RWPE2 (cell line): ENCODE results near the gene ZNF154.

Experiments used
- ATAC-seq: fragments of 200-7000 bp; cut with Tn5 transposase; 3 replicates; pipeline ENCODE4 v1.9.1; 2021; ENCODE audit warnings: low read depth
- DNase-seq: peaks from one replicate; pipeline ENCODE4 v3.0.0-alpha.2; 2020; ENCODE audit warnings: low spot score
- H3K27ac ChIP-seq: fragments of 450-650 bp; 2 replicates; pipeline ENCODE4 v1.5.1; 2017; ENCODE audit warnings: mild to moderate bottlenecking; ENCODE audit not compliant: poor library complexity, severe bottlenecking
- H3K27me3 ChIP-seq: fragments of 250-450 bp; sonication (Bioruptor Pico); 2 replicates; pipeline ENCODE4 v1.5.1; 2021; ENCODE audit warnings: mild to moderate bottlenecking, moderate library complexity; ENCODE audit not compliant: insufficient read depth, poor library complexity, severe bottlenecking
- H3K36me3 ChIP-seq: fragments of 250-450 bp; sonication (Bioruptor Pico); 2 replicates; pipeline ENCODE4 v1.5.1; 2020; ENCODE audit warnings: low read depth, mild to moderate bottlenecking, moderate library complexity
- H3K4me1 ChIP-seq: fragments of 250-450 bp; sonication (Bioruptor Pico); 2 replicates; pipeline ENCODE4 v1.5.1; 2021; ENCODE audit warnings: mild to moderate bottlenecking, moderate library complexity; ENCODE audit not compliant: insufficient read depth, poor library complexity, severe bottlenecking
- H3K4me3 ChIP-seq: fragments of 250-450 bp; sonication (Bioruptor Pico); 2 replicates; pipeline ENCODE4 v1.5.1; 2021; ENCODE audit warnings: mild to moderate bottlenecking, moderate library complexity; ENCODE audit not compliant: severe bottlenecking
- H3K9me3 ChIP-seq: fragments of 250-450 bp; sonication (Bioruptor Pico); 2 replicates; pipeline ENCODE4 v1.5.1; 2021; ENCODE audit warnings: mild to moderate bottlenecking, moderate library complexity; ENCODE audit not compliant: severe bottlenecking
- TF ChIP-seq, protein P1 (sequence below): fragments of 450-650 bp; IDR thresholded peaks from one replicate; pipeline ENCODE4 v1.5.1; 2017; ENCODE audit warnings: mild to moderate bottlenecking, moderate library complexity; ENCODE audit not compliant: poor library complexity, severe bottlenecking

Gene ZNF154

DNA sequence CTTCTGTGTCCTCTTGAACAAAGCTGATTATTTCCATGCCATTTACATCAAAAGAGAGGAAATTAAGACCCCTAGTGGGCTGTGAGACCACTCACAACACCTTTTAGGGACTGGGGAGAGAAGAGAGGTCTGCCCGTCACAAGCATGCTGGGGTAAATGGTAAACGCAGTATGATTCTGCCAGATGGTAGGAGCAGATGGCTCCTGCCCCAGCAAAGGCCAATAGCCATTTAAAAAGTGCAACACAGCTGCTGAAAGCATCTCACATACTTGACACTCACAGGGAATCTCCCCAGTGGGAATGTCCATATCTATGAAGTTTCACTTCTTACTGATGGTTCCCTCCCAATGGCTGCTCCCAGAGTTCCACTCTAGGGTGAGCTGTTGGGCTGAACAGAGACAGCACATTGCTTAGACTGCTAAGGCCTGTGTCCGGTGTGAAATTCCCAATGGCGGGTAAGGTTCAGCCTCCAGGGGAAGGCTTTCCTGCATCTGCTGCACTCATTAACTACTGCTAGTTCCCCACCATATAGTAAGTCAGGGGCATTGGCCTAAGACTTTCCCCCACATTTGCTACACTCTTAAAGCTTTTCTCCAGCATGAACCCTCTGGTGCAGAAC, 11.0 kb upstream of the ZNF154 start:
- TF ChIP-seq, protein P1, sequence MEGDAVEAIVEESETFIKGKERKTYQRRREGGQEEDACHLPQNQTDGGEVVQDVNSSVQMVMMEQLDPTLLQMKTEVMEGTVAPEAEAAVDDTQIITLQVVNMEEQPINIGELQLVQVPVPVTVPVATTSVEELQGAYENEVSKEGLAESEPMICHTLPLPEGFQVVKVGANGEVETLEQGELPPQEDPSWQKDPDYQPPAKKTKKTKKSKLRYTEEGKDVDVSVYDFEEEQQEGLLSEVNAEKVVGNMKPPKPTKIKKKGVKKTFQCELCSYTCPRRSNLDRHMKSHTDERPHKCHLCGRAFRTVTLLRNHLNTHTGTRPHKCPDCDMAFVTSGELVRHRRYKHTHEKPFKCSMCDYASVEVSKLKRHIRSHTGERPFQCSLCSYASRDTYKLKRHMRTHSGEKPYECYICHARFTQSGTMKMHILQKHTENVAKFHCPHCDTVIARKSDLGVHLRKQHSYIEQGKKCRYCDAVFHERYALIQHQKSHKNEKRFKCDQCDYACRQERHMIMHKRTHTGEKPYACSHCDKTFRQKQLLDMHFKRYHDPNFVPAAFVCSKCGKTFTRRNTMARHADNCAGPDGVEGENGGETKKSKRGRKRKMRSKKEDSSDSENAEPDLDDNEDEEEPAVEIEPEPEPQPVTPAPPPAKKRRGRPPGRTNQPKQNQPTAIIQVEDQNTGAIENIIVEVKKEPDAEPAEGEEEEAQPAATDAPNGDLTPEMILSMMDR = no peak

DNA sequence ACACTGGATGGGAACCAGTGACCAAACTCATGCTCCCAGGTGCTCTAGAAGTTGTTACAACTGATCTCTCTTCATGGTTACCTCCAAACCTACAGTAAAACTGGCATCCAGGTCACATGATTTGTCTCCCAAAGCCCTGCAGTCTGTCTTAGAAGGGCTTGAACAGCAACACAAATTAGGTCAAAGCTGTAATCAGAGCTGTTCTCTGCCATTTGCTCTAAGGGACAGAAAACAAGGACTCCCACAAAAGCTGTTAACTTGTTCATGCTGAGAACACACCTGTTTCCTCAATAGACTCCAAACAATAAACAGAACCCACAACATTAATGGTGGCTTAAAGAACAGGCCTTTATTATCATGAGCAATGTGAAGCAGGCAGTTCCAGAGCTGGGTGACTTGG, 10.4 kb upstream of the ZNF154 start:
- TF ChIP-seq, protein P1 = no peak
- H3K27me3 ChIP-seq = no peaks in the 10 kb centered on the region
- H3K36me3 ChIP-seq = peaks cover 29% of the 10 kb centered on the region
- H3K4me1 ChIP-seq = no peaks in the 10 kb centered on the region
- peaks cover 5% of the 10 kb centered on the region for H3K9me3 ChIP-seq
- no peak overlapping the region for H3K4me3 ChIP-seq
- ATAC-seq = no peak
- no peak for DNase-seq
- H3K27ac ChIP-seq = no peak overlapping the region

More for the DNA sequence above, 11.0 kb upstream of the ZNF154 start:
- no peak for ATAC-seq
- DNase-seq = peak; percentile 8
- H3K27me3 ChIP-seq = no peaks in the 10 kb centered on the region
- H3K4me1 ChIP-seq = no peaks in the 10 kb centered on the region
- H3K4me3 ChIP-seq = no peak overlapping the region
- H3K27ac ChIP-seq = no peak overlapping the region
- peaks cover 5% of the 10 kb centered on the region for H3K9me3 ChIP-seq
- peaks cover 29% of the 10 kb centered on the region for H3K36me3 ChIP-seq

DNA sequence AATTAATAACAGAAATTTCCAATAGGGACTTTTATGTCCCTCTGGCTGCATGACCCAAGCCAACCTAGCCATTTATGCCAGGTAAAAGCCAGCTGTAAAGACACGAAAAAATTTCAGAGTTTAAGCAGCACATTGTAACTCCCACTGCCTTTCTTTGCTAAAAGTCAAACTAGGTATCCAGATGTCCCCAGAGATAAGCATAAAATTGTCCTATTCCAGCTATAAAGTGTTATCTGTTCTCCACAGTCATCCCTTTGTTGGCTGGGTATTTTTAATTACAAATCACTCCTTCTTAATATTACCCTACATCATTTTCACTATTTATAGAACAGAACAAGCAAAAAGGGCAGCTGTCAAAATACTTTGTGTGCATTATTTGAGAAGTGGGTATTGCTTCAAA, 3.2 kb upstream of the ZNF154 start:
- no peak for ATAC-seq
- no peak for DNase-seq
- no peak overlapping the region for H3K4me3 ChIP-seq
- TF ChIP-seq, protein P1 = no peak
- peaks cover 9% of the 10 kb centered on the region for H3K9me3 ChIP-seq
- no peaks in the 10 kb centered on the region; the same call in 1 of the 2 replicates for H3K36me3 ChIP-seq
- H3K27me3 ChIP-seq = no peaks in the 10 kb centered on the region
- H3K4me1 ChIP-seq = no peaks in the 10 kb centered on the region
- no peak overlapping the region for H3K27ac ChIP-seq

DNA sequence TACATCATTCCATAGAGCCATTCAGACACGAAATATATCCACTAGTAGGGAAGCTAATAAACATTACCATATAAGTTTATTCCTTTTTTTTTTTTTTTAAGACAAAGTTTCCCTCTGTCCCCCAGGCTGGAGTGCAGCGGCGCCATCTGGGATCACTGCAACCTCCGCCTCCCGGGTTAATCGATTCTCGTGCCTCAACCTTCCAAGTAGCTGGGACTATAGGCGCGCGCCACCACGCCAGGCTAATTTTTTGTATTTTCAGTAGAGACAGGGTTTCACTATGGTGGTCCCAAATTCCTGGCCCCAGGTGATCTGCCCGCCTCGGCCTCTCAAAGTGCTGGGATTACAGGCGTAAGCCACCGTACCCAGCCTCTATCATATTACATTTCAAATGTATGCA, 612 bp upstream of the ZNF154 start:
- Histone ChIP-seq H3K9me3 (peaks cover 9% of the 10 kb centered on the region), H3K27ac (no peak overlapping the region), H3K27me3 (no peaks in the 10 kb centered on the region), H3K36me3 (no peaks in the 10 kb centered on the region; the same call in 1 of the 2 replicates), H3K4me1 (no peaks in the 10 kb centered on the region), H3K4me3 (no peak overlapping the region)
- no peak for ATAC-seq
- DNase-seq = peak; percentile 15
- TF ChIP-seq, protein P1 = no peak

DNA sequence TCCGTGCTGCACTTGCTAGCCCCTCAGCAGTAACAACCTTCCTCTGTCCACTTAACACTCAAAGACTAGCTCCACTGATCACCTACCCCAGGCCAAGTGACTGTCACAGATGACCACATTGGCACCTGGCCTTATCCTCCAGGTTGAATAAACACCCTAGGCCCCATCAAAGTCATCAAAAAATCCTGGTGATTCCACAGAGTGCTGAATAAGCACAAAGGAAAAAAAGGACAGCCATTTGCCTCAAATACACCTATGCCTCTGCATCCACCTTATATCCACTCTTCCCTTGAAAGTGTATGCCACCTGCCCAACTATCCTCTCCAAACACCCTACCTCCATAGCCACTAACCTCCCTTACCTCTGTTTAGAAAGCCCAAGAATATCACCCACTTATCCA, 2.7 kb downstream of the ZNF154 start:
- Histone ChIP-seq H3K27me3 (no peaks in the 10 kb centered on the region), H3K27ac (no peak overlapping the region), H3K4me1 (no peaks in the 10 kb centered on the region), H3K9me3 (peaks cover 7% of the 10 kb centered on the region), H3K4me3 (no peak overlapping the region), H3K36me3 (no peaks in the 10 kb centered on the region)
- TF ChIP-seq, protein P1 = no peak
- DNase-seq (peak; percentile 12), ATAC-seq (no peak)
